ENCODE data around the gene LRMDA.

DNA sequence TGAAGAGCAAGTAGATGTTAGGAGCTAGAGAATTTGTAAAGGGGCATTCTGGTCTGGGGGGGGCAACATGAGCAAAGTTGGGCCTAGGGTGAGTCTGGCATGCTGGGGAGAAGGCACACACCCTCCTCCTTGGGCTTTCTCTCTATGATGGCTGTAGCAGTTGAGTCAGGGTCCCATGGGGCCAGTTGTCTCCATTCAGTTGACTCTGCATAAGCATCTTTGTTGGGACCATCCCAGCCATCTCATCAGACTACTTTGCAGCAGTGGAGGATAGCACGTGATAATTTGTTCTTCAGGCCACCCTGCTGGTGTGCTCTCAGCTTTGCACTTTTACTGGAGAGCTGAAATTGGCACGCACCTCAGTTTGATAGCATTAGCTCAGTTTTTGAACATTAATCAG is 55.2 kb downstream of the LRMDA start:
- TF ChIP-seq, protein P1, sequence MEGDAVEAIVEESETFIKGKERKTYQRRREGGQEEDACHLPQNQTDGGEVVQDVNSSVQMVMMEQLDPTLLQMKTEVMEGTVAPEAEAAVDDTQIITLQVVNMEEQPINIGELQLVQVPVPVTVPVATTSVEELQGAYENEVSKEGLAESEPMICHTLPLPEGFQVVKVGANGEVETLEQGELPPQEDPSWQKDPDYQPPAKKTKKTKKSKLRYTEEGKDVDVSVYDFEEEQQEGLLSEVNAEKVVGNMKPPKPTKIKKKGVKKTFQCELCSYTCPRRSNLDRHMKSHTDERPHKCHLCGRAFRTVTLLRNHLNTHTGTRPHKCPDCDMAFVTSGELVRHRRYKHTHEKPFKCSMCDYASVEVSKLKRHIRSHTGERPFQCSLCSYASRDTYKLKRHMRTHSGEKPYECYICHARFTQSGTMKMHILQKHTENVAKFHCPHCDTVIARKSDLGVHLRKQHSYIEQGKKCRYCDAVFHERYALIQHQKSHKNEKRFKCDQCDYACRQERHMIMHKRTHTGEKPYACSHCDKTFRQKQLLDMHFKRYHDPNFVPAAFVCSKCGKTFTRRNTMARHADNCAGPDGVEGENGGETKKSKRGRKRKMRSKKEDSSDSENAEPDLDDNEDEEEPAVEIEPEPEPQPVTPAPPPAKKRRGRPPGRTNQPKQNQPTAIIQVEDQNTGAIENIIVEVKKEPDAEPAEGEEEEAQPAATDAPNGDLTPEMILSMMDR (IDR thresholded peaks at IDR 0.05; ENCODE audit: insufficient read depth, low read length, poor library complexity, severe bottlenecking): no peak
- TF ChIP-seq EZH2phosphoT487 (conservative IDR thresholded peaks at IDR 0.05; ENCODE audit: low read length): no peak

All from SU-DHL-6 (cell line).